Measurements from ENCODE around the gene CMBL. TPM values are rescaled to one million over a fixed set of nuclear protein-coding genes. Genes with fewer than 3 reads are reported as not detected.
A peak's percentile ranks its signal among the peaks of the same experiment; 100 is the strongest.

Gene CMBL
- total RNA-seq, 1 experiment from 2014 or later = 12.9 TPM

DNA sequence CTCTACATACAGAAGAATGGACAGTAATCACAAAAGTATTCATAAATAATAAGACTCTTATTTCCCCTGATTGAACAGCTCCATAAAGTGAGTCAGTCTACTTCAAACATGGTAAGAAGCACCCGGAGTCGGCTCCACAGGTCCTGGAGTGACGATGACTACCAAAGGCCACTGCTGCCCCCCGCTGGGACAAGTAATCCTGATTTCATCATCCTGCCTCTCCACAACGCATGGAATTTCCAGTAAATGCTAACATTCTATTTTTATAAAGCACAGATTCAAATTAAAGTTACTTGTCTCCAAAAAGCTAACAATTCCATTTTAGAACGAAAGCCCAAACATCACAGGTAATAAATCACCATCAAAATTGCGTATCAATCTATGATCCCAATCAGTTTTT is 74.2 kb downstream of the CMBL start:
- BruUV-seq (replicated peaks) = no TSS peak
- H3K27ac Mint-ChIP-seq (ENCODE audit: unreplicated experiment) = no peak overlapping the region
- H3K4me3 Mint-ChIP-seq (ENCODE audit: low read depth, unreplicated experiment) = no peak overlapping the region
- intact Hi-C loops (cut with micrococcal nuclease; ENCODE audit: unreplicated experiment) = loop anchor here (1.0 kb wide), 1 partner anchor 335 kb away; no protein-coding TSS in a partner anchor
- H3K27me3 Mint-ChIP-seq (ENCODE audit: unreplicated experiment) = no peaks in the 10 kb centered on the region
- DNase-seq = peak; percentile 43
- no peaks in the 10 kb centered on the region for H3K9me3 Mint-ChIP-seq (ENCODE audit: low read depth, unreplicated experiment)
- TF ChIP-seq, protein P1, sequence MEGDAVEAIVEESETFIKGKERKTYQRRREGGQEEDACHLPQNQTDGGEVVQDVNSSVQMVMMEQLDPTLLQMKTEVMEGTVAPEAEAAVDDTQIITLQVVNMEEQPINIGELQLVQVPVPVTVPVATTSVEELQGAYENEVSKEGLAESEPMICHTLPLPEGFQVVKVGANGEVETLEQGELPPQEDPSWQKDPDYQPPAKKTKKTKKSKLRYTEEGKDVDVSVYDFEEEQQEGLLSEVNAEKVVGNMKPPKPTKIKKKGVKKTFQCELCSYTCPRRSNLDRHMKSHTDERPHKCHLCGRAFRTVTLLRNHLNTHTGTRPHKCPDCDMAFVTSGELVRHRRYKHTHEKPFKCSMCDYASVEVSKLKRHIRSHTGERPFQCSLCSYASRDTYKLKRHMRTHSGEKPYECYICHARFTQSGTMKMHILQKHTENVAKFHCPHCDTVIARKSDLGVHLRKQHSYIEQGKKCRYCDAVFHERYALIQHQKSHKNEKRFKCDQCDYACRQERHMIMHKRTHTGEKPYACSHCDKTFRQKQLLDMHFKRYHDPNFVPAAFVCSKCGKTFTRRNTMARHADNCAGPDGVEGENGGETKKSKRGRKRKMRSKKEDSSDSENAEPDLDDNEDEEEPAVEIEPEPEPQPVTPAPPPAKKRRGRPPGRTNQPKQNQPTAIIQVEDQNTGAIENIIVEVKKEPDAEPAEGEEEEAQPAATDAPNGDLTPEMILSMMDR (IDR thresholded peaks at IDR 0.05; ENCODE audit: unreplicated experiment) = no peak
- CTCF ChIA-PET = no interaction called here
- no peaks in the 10 kb centered on the region for H3K4me1 Mint-ChIP-seq (ENCODE audit: low read depth, unreplicated experiment)
- no peaks in the 10 kb centered on the region for H3K36me3 Mint-ChIP-seq (ENCODE audit: insufficient read depth, unreplicated experiment)

DNA sequence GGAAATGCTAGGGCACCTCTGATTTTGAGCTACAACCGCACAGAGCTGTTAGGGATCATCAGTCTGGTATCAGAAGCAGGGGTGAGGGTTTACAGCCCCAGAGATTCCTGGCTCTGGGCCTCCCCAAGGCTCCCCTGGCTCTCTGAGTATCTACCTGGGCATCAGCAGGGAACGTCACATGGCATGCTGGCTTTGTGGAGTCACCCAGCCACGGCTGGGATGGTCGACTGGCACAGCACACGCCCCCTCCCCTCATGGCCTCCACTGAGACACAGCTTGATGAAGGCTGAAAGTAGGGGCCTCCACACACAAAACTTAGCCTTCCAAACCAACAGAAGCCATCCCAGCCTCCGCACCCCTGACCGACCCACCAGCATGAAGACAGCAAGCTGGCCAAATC is 74.7 kb downstream of the CMBL start:
- Mint-ChIP-seq H3K27me3 (ENCODE audit: unreplicated experiment) (no peaks in the 10 kb centered on the region), H3K27ac (ENCODE audit: unreplicated experiment) (no peak overlapping the region), H3K4me3 (ENCODE audit: low read depth, unreplicated experiment) (no peak overlapping the region), H3K4me1 (ENCODE audit: low read depth, unreplicated experiment) (no peaks in the 10 kb centered on the region), H3K36me3 (ENCODE audit: insufficient read depth, unreplicated experiment) (no peaks in the 10 kb centered on the region), H3K9me3 (ENCODE audit: low read depth, unreplicated experiment) (no peaks in the 10 kb centered on the region)
- CTCF ChIA-PET = no interaction called here
- TF ChIP-seq, protein P1 (IDR thresholded peaks at IDR 0.05; ENCODE audit: unreplicated experiment) = no peak
- DNase-seq = no peak
- BruUV-seq (replicated peaks) = no TSS peak
- intact Hi-C loops (cut with micrococcal nuclease; ENCODE audit: unreplicated experiment) = loop anchor here (1.0 kb wide), 1 partner anchor 335 kb away; no protein-coding TSS in a partner anchor

DNA sequence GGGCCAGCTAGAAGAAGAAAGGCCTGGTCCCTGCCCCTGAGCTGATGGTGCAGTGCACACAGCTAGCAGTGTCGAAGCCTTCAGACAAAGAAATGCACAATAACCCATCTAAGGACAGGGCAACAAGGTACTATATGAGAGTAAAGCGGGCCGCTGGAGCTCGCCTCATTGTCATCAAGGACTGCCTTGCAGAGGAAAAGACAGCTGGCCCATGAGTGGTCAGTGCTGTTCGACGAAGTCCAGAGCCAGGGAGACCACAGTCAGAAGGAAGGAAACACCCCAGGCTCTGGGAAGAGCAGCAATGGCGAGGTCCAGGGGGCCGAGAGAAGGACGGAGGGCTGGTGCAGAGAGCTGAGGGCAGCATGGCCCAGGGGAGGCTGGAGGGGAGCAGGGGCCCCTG is 75.3 kb downstream of the CMBL start:
- DNase-seq = no peak
- Mint-ChIP-seq H3K4me3 (ENCODE audit: low read depth, unreplicated experiment) (no peak overlapping the region), H3K27ac (ENCODE audit: unreplicated experiment) (no peak overlapping the region), H3K36me3 (ENCODE audit: insufficient read depth, unreplicated experiment) (no peaks in the 10 kb centered on the region), H3K27me3 (ENCODE audit: unreplicated experiment) (no peaks in the 10 kb centered on the region), H3K9me3 (ENCODE audit: low read depth, unreplicated experiment) (no peaks in the 10 kb centered on the region), H3K4me1 (ENCODE audit: low read depth, unreplicated experiment) (no peaks in the 10 kb centered on the region)
- CTCF ChIA-PET = no interaction called here
- TF ChIP-seq, protein P1 (IDR thresholded peaks at IDR 0.05; ENCODE audit: unreplicated experiment) = no peak
- intact Hi-C loops (cut with micrococcal nuclease; ENCODE audit: unreplicated experiment) = no loop called here
- BruUV-seq (replicated peaks) = no TSS peak

DNA sequence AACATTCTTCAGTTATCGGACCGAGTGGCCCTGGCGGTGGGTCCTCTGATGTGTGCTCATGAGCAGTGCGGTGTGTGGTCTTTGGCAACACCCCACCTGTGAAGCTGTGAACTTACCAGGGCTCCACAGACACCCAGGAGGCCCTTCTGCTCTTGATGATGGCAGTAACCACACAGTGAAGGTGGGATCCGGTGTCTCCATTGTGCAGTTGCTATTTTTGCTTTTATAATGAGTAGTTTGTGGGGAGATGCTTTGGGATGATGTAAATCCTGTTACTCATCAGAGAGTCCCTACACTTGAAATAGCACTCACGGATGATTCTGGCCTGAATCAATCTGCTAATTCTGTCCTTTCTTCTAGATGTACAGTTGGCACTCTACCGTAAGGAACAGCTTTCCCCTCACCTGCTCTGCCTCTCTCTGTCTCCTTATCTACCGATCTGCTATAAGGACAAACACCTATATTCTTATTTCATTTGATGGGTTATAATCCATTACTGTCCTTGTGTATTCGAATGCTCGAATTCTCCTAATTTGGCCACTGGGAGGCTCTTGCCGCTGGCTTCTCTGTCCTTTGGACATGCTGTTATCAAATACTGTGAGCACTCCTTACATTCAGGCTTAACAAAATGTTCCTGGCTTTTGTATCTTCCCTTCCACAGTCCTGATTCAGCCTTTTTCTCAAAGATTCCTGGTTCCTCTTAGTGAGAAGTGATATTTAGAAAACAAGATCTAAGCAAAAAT is 78.2 kb downstream of the CMBL start:
- CTCF ChIA-PET = no interaction called here
- Mint-ChIP-seq H3K36me3 (ENCODE audit: insufficient read depth, unreplicated experiment) (peaks cover 5% of the 10 kb centered on the region), H3K4me3 (ENCODE audit: low read depth, unreplicated experiment) (no peak overlapping the region), H3K9me3 (ENCODE audit: low read depth, unreplicated experiment) (peaks cover 8% of the 10 kb centered on the region), H3K4me1 (ENCODE audit: low read depth, unreplicated experiment) (no peaks in the 10 kb centered on the region), H3K27me3 (ENCODE audit: unreplicated experiment) (no peaks in the 10 kb centered on the region), H3K27ac (ENCODE audit: unreplicated experiment) (no peak overlapping the region)
- BruUV-seq (replicated peaks) = no TSS peak
- TF ChIP-seq, protein P1 (IDR thresholded peaks at IDR 0.05; ENCODE audit: unreplicated experiment) = no peak
- intact Hi-C loops (cut with micrococcal nuclease; ENCODE audit: unreplicated experiment) = no loop called here
- DNase-seq = no peak
